GM23338 (cell line): ENCODE data around the gene CEND1.

ENCODE experiments used
- CTCF ChIP-seq, 2 experiments: fragments of 200-600 bp in 1 of 2; sonication (generic) in 1 of 2; conservative IDR thresholded peaks; 2 replicates each; pipeline versions ENCODE4 v1.5.1 to v1.6.1; 2016 to 2017; ENCODE audit warnings: antibody characterized with exemption in 2 of 2, low read depth in 2 of 2, mild to moderate bottlenecking in 2 of 2, moderate library complexity in 1 of 2
- REST ChIP-seq: IDR thresholded peaks from one replicate; pipeline ENCODE4 v1.6.1; 2018; ENCODE audit warnings: antibody characterized with exemption; ENCODE audit not compliant: unreplicated experiment

GRCh38 chr11:782264-783174, 7.4 kb downstream of the CEND1 start:
- no peak for TF ChIP-seq CTCF (conservative IDR thresholded peaks at IDR 0.05; ENCODE audit: low read depth in 2 of 2)
- TF ChIP-seq REST, result no peak
